Measurements from ENCODE around the gene CHMP2A.

Gene CHMP2A

GRCh38 chr19:58569943-58570670 is 15.2 kb upstream of the CHMP2A start:
- DNase-seq = no peak

DNA sequence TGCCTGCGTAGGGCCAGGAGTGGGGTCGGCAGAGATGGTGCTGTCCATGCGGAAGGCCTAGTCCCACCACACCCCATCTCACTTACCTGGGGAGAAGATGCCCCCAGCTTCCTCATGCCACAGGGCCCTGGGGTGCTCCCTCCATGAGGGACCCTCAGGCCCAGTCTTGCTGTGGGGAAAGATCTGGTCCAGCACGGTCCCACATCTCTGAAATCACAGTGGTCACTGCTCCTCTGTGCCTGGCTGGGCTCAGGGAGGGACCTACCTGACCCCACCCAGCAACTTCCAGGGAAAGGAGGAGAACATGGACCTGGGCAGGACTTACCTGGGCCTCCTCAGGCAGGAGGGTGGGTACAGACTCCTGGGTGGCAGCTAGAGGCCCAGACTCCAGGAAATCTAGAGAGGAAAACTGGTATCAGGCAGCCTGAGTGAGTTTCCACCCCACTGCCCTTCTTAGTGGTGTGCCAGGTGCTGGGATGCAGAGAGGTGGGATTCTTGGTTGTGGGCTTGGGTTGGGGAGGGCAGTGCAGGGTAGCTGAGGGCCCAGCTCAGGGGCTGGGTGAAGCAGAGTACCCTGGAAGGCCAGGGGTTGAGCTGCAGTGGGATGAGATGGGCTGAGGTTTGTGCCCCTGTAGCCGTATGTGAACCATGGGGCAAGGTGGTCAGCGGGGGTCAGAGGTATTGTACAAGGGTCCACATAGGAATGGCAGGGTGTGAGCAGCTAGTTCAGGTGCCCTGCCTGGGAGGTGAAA is 14.5 kb upstream of the CHMP2A start:
- no peak for DNase-seq

DNA sequence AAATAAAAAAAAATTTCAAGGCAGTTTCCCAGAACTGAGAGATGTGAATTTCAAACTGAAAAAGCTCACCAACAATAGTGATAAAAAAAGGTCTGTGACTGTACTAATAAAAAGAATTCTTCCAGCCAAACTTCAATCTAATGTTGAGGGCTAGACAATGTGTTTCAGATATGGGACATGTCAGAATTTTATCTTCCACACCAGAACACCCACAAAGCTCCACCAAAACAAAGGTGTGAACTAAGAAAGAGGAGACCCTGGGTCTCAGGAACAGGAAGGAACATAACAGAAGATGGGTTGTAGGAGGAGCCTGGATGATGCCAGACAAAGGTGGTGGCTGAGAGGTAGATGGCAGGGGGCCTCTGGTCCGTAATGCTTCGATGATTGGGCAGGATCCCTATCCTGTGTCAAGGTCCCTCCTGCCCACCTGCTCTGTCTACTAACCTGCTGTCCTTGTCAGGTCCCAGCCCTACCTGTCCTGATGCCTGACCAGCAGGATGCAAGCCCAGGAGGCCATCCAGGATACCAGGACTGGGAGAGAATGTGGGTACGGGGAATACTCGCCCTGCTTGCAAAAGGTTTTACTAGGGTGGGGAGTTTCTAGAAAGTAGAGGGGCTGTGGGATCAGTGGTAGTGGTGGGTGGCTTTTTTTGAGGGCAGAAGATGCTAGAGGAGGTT is 13.7 kb upstream of the CHMP2A start:
- DNase-seq = no peak

DNA sequence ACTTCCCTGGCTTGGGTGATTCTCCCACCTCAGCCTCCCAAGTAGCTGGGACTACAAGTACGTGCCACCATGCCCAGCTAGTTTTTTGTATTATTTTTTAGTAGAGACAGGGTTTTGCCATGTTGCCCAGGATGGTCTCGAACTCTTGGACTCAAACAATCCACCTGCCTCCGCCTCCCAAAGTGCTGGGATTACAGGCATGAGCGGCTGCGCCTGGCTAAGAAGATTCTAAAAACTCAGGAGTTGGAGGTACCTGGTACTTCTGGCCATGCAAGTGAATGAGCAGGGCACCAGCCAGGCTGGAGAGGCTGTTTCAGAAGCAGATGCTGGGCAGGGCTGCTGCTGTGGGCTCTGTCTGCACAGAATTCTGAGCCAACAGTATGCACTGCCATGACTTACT is 12.1 kb upstream of the CHMP2A start:
- DNase-seq = no peak

DNA sequence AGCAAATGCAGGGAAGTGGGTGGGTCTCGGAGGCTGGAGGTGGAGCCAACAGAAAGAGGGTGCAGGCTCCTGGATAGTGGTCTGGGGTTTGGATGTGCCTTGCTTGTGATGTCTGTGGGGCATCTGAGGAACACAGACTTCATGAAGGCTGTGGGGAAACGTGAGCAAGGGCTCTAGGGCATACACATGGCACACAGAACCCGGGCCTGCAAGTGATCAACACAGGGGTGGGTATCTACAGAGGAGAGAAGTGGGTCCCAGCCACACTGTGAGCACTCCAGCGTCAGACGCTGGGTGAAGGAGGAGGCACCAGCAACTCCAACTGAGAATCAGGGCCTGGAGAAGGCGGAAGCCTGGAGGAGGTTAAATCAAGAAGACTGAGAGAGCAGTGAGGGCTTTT is 8.9 kb upstream of the CHMP2A start:
- DNase-seq = no peak

DNA sequence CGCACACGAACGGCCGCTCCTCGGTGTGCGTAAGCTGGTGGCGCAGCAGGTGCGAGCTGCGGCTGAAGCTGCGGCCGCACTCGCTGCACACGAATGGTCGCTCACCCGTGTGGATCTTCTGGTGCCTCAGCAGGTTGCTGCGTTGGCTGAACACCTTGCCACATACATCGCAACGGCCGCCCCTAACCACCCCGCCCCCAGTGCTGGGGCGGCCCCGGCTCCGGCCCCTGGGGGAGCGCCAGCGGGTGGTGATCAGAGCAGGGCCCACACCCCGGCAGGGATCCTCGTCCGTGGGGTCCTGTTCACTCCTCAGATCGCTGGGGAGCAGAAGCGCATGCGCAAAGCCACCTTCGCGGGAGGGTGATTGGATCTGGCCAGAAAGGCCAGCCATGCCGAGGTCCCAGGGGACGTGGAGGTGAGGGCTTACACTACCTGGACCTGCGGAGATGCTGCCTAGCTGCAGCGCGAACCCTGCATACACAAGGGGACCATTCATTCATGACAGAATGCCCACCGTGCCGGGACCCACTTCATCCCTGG is 8.2 kb upstream of the CHMP2A start:
- DNase-seq = peak; percentile 28 to 40

DNA sequence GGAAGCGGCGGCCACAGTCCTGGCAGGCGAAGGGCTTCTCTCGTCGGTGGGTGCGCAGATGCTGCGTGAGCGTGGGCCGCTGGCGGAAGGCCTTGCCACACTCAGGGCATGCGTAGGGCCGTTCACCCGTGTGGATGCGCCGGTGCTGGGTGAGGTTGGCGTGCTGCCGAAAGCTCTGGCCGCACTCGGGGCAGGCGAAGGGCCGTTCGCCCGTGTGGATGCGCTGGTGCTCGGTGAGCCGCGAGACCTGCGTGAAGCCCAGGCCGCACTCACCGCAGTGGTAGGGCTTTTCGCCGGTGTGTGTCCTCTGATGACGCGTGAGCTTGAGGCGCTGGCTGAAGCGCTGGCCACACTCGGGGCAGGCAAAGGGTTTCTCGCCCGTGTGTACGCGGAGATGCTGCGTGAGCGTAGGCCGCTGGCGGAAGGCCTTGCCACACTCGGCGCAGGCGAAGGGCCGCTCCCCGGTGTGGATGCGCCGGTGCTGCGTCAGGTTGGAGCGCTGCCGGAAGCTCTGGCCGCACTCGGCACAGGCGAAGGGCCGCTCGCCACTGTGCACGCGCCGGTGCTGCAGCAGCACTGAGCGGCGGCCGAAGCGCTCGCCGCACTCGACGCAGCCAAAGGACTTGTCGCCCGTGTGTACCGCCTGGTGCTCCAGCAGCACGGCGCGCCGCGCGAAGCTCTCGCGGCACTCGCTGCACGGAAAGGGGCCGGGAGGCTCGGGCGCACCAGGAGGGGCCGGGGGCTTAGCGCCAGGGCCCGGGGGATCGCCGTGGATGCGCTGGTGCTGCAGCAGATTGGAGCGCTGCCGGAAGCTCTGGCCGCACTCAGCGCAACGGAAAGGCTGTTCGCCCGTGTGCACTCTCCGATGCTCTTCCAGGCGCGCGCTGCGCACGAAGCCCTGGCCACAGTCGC is 7.5 kb upstream of the CHMP2A start:
- DNase-seq = peak in 1 of 2 donors; percentile 48

DNA sequence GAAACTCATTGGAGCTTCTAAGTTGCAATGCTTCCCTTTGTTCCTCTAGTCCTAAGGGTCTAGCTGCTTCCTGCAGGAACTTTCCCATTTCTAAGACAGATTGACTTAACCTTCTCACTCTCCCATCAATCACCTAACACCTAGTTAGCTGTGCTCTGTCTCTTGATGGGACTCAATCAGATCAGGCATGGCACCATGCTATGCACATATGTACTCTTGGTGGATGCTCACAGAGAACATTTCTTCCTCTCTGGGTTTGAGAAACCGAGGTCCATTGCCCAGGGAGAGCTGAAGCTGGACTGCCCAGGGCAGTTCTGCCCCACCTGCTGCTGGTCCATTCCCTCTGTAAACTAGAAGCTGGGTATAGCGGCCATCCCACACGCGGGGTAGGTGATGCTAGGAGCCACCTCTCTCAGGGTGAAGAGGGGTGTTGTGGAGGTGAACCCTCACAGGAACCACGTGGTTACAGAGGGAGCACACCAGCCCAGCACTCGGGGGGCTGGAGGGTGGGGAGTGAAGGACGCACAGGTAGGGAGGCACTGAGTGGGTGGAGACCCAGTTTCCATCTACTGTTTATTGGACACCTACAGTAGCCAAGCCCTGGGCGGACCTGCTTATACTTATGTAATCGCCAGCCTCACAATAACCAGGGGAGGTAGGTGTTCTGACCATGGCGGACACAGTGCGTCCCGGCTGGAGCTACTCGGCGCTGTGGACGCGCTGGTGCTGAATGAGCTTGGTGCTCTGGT is 6.6 kb upstream of the CHMP2A start:
- DNase-seq = no peak

DNA sequence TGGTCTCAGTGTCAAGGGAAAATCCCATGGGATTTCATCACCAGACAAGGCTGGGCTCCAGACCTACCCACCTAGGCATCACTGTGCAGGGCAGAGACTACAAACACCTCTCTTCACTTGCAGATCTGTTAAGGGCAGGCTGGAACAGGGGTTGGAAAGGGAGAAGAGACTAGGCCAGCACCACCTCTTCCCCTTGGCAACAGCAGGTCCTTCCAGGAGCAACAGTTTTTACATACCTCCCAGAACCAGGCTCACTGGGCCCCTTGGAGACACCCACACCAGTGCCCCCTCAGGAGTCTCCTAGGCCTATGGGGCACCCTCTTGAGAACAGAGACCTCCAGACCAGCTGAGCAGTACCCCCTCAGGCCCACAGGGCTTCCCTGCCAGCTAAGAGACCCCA is 6.0 kb upstream of the CHMP2A start:
- no peak for DNase-seq

DNA sequence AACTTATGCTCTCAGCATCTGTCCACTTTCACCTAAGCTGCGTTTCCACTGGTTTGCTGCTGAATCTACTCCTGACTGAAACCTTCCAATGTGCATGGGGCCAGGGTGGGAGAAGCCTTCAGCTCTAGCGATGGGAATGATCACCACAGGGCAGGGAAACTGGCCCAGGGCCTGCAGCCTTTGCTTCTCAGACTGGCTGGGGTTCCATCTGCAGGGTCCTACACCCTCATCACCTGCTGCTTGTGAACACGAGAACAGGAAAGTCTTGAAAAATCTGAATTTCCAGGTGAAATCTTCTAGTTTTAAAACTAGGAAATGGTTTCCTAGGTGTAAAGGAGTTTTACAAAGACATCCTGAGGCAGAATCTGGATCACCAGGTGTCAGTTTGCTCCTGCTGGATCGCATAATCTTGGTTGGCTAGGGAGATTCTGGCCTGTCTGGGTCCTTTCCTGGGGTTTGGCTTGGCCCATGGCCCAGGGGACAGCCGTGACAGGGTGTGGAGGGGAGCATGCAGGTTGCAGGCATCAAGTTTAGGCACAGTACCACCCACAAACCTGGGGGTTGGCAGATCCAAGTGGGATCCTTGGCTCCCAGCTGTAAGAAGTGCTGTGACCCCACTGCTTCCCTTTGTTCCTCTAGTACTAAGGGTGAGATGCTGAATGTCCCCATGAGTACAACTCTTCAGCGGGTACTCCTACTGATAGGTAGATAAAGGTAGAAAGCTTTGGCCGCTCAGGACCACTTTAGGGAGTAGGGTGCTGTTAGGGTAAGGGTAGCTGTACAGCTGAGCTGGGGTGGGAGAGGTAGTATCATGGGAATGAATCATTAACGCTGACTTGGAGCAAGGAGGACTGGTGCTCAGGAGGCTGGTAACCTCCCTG is 5.3 kb upstream of the CHMP2A start:
- DNase-seq = no peak

DNA sequence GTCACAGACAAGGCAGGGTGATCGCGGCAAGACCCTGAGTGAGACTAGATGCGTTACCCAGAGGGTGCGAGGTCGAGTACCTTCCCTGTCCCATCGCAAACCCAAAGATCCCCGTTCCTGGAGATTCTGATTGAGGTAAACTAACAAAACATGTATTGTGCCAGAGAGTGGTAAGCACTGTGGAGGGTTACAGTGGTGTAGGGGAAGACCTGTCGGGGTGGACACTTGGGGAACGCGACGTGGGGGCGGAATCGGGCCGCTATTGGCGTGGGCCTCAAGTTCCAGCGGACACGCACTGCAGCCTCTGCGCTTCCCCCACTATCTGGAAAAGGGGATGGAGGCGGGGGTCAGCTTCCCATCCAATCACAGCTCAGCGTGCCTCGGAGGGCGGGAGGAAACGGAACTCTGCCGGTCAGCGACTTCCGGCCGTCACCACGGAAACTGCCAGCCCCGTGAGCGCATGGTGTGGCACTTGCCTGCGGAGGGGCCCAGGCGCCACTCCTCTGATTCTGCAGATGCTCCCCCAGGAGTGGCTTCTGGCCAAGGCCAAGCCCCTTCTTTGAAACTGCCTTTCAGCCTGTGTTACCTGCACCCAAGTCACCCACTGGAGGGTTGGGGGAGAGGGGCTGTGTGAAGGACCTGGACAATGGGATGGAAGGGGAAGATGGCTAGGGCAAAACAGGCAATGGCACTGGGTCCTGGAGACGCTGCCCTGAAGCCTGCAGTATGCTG is 4.5 kb upstream of the CHMP2A start:
- DNase-seq = peak; percentile 69 to 80

- peak; percentile 99 to 100 for DNase-seq
Measured at GRCh38 chr19:58558623-58559274, 3.8 kb upstream of the CHMP2A start.

DNA sequence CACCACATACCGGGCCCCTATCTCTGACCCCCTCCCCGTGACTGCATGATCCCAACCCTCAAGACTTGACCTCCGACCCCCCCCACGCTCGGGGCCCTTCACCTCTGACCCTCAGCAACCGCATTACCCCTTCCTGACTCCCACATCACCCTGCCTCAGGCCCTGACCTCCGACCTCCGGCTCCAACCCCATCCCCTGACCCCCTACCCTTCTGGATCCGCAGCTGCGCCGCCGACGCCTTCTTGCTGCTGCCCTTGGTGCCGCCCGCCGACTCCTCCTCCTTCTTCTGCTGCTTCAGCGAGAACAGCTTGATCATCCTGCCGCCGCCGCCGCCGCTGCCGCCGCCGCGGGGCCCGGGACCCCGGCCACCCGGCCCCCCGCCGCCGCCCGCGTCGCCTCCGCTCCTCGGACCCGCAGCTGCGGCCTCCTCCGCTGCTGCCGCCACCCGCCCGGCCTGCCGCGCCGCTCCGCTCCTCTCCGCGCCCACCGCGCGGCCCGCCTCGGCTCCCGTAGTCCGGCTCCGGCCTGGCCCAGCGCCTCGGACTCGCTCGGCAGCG is 3.2 kb upstream of the CHMP2A start, which contains the start of gene UBE2M:
Gene UBE2M, minus strand, starts transcription at position 546 of the 557 bp plus-strand sequence. Its CDS starts 230 bp downstream, at position 316.
- DNase-seq = peak; percentile 55 to 64

- no peak for DNase-seq
Measured at GRCh38 chr19:58557221-58558065, 2.5 kb upstream of the CHMP2A start.

DNA sequence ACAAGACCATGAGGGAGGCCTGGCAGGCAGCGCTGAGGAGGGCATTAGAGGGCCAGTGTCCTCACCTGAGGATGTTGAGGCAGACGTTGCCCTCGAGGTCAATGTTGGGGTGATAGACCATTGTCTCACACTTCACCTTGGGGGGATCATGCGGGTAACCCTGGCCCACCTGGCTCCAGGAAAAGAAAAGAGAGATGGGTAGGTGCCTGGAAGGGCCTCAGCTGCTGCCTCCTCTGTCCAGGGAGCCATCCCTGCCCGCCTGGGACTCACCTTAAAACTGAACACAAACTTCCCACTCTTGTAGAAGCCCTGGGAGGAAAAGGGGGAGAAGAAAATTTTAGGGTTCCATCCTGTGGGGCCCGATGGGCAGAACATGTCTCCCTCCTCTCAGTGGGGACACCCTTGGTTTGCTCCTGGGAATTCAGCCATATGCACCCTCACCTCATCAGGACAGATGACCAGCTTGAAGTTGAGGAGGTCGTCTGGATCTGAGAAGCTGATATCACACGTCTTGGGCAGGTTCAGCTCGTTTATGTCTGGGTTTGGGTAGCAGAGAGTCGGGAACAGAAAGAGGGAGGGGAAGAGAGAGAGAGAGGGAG is 1.8 kb upstream of the CHMP2A start:
- no peak for DNase-seq

DNA sequence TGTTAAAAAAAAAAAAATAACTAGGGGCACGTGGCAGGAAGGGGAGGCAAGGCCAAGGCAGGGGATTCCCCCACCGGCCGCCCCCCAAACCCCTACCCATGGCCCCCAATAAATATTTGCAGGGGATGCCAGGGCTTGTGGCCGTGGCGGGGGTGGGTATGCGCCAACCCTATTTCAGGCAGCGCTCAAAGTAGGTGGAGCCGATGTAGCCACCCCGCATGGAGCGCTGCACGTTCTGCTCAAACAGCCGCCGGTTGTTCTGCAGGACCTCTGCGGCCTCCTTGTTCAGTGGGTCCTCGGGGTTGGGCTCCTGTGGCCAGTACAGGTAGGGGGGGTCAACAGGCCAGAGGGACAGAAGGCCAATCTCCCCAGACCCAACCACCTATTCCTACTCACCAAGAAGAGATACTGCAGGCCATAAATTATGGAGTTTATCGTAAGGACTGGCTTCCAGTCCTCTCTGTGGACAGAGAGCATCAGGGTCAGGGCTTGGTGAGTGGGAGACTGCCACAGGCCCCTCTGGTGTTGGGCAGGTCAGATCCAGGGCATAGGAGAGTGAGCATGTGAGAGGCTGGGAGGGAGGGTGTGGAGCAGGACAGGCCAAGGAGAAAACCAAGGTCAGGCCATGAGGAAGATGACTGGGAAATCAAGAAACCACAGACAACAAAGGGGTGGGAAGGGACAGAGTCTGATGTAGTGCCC is 1.2 kb upstream of the CHMP2A start:
- DNase-seq = no peak

DNA sequence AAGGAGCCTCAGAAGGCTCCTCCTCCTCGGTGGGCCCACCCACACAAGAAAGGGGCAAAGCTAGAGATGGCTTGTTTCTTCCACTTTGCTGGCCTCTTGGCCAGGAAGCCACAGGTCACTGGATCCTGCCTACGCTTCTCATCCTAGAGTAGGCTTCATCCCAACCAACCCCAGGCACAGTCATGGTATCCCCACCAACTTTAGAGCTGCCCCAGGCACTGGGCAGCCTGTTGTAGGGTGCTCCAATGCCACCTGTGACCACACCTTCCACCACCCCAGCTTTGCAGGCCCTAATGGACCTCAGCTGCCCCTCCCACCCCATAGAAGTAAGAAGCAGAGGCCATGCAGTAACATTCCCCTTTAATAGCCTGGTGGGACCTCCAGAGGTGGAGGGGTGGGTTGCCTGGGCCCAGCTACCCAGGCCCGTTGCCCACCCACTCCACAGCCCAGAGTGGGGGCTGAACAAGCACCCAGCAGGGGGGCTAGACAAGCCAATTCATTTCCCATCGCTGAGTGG is 522 bp upstream of the CHMP2A start:
- DNase-seq = no peak

All from CD4-positive, alpha-beta T cell treated with Interferon alpha-2 for 1 hour (primary cell).